ENCODE data around the gene ITGB1BP2.
"Not testable (repeated sequence)": the region's sequence is repeated elsewhere in the genome, so short reads cannot be mapped to it uniquely, and the experiment has no call there.

ITGB1BP2 gene

DNA sequence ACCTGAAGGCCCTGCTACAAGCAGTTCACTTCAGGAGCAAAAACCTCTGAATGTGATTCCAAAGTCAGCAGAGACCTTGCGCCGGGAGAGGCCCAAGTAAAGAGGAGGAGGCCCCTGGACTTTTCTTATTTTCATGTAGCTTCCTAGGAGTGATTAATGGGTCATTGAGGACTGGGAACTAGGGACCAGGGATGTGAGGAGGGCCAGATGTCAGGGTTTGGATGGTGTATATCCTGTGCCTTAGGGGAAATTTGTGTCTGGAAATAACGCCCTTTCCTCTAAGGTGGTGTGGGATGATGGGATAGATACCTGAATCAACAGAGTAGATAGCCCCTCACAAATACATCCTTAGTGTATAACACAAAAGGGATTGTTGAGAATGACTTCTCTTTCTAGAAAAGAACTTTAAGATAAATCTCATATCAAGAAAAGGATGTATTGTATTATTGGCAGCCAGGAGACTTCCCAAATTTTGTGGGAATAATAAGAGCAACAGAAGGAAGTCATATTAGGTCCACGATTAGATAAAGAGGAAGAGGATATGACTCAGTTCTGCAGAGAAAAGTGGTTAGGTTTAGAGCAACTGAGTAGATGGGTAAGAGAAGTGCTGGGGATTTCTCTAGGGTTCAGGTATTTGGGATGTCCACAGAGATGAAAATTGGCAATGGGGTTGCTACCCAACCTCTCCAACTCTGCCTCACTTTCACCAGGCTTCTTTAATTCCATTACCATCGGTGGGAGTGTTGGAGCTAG is 1.1 kb downstream of the ITGB1BP2 start:
- no peak for DNase-seq

DNA sequence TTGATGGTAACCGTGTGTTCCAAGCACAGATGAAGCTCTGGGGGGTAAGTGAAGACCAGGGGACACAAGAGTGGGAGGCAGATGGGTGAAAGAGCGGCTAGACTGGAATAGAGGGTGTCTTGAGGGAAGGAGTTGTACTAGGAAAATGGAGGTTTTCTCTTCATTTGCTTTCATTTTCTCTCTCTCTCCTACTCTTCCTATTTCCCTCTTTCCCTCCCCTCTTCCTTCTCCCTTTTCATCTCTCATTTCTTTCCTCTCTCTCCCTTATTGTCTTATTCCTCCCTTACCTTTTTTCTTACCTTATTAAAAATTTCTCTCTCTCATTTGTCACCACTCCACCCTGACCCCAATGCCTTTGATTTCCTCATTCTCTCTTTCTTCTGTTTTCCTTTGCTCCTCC is 3.0 kb downstream of the ITGB1BP2 start:
- no peak for DNase-seq

DNA sequence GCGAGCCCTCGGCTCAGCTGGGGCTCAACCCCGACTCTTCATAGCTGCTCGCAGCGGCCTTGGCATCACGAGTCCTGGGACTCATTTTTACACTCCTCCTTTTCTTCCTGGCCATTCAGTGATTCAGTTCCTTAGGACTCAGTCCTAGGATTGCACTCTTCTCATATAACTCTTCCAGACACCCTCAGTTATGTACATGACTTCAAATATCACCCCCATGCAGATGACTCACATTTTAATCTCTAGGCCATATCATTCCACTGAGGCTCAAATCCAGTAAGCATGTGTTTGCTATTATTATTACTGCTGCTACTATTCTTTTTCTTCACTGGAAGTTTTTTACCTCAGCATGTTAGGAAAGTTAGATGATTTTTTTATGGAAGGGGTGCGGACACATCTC is 14.4 kb downstream of the ITGB1BP2 start:
- DNase-seq, result no peak

DNA sequence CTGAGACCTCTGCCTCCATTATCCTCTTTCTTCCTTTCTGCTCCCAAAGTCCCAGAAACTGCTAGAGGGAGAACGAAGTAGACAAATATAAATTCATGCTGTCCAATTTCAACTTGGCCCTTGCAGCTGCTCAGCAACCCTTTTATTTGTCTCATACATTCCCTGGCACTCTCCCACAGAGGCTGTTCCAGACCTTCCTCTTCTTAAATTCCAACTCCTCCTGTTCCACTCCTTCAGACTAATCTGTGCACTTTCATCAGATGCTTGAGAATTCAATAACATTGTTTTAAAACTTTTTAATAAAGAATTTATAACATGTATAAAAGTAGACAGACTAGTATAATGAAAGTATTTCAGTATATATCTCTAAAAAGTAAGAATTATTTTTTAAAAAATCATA is 15.4 kb downstream of the ITGB1BP2 start:
- DNase-seq, result not testable (repeated sequence)

DNA sequence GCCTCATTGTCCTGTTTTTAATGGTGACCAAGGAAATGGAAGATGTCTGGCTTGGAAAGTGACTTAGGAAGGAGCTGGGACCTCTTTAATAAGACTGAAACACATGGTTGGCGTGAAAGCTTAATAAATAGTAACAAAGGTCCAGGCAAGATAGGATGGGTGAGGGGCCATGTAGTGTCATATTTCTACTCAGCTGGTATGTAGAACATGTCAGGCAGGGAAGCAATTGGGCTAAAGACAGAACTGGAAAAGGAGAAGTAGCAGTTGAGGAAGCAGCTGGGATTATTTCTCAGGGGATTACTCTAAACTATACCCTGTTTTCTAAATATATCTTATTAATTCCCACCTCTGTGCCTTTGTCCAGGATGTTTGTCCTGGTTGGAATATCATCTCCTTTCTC is 18.6 kb downstream of the ITGB1BP2 start:
- DNase-seq, result no peak

DNA sequence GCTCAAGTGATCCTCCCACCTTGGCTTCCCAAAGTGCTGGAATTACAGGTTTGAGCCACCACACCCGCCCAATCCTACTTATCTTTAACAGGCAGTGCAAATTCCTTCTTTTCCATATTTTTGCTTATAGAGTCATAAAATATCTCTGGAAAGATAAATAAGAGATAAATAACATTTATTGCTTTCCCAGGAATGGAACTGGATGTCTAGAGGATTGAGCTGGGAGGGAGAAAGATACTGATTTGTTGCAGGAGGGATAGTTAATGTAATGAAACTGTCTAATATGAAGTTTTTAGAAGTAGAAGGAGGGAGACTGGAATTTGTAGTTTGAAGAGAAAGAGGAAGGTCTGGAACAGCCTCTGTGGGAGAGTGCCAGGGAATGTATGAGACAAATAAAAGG is 20.2 kb downstream of the ITGB1BP2 start:
- no peak for DNase-seq

DNA sequence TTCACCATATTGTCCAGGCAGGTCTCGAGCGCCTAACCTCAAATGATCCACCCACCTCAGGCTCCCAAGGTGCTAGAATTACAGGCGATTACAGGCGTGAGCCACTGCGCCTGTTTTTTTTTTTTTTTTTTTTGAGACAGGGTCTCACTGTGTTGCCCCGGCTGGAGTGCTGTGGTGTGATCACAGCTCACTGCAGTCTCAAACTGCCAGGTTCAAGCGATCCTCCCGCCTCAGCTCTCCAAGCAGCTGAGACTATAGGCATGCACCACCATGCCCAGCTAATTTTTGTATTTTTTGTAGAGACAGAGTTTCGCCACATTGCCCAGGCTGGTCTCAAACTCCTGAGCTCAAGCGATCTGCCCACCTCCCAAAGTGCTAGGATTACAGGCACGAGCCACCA is 22.9 kb downstream of the ITGB1BP2 start:
- not testable (repeated sequence) for DNase-seq

DNA sequence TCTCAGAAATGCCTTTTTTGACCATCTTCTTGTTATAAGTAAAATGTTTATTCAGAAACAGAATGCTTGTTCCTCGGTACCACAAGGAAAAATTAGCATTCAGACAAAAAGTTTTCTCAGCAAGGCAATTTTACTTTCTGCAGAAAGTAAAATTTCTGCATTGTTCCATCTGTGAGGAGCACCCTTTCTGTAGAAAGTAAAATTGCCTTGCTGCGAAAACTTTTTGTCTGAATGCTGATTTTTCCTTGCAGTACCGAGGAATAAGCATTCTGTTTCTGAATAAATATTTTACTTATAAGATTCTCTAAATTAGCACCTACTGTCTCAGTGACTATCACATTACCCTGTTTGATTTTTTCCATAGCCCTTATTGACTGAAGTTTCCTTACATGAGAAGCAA is 24.8 kb downstream of the ITGB1BP2 start:
- DNase-seq, result no peak

DNA sequence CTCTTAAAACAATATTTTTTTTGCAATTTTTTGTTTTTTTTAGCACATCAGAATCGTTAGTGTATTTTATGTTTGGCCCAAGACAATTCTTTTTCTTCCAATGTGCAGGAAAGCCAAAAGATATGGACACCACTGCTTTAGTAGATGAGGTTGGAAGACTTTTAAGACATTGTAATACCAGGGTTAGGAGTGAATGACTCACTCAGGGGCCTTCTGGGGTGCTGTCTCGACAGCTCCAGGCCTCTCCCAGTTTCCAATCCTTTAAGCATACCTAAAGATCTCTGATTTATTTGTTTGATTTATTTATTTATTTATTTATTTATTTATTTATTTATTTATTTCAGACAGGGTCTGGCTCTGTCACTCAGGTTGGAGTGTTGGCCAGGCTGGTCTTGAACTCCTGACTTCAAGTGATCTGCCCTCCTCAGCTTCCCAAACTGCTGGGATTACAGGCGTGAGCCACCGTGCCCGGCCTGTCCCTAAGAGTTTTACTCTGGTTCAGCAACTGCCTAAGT is 47.7 kb downstream of the ITGB1BP2 start:
- not testable (repeated sequence) for DNase-seq

DNA sequence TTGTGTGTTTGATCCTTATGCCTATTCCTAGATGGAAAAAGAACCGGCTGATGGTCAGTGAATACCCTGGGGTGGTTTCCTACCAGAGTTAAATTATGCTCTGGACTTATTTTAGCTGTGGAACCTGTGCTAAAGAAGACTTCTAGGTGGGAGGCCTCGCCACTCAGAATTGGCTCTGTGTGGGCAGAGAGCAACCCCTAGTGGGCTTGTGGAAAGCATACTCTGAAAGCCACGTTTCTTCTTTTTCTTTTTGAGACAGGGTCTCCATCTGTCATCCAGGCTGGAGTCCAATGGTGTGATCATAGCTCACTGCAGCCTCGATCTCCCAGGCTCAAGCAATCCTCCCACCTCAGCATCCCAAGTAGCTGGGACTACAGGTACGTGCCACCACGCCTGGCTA is 48.3 kb downstream of the ITGB1BP2 start:
- DNase-seq, result not testable (repeated sequence)

DNA sequence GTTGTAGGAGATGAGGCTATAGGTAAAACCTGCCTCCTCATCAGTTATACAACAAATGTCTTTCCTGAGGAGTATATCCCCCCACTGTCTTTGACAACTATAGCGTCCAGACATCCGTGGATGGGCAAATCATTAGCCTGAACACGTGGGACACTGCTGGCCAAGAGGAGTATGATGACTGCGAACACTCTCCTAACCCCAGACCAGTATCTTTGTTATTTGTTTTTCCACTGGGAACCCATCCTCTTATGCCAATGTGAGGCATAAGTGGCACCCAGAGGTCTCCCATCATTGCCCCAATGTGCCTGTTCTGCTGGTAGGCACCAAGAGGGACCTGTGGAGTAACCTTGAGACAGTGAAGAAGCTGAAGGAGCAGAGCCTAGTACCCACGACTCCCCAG is 50.9 kb downstream of the ITGB1BP2 start:
- DNase-seq, result not testable (repeated sequence)

Measured in cerebellar nuclear complex (tissue), 1 donor.